HepG2 (cell line): ENCODE results near the gene NUBPL. TPM values are rescaled to one million over a fixed set of nuclear protein-coding genes. Genes with fewer than 3 reads are reported as not detected.
A peak's percentile ranks its signal among the peaks of the same experiment; 100 is the strongest.

Experiments
- ATAC-seq: fragments of 200-7000 bp; cut with Tn5 transposase; 3 replicates; pipeline ENCODE4 v1.9.1; 2020; ENCODE audit warnings: mild to moderate bottlenecking, moderate library complexity
- BruUV-seq: library from RNA; stranded (reverse); fragments of 400-500 nt; replicated peaks from 2 replicates; lab custom pipeline; 2021; lab: Mats Ljungman, UMichigan
- CTCF ChIA-PET: fragments of 300-600 bp; formaldehyde crosslinking; extraction: SDS; loops from one replicate; lab custom pipeline; 2021; ENCODE audit warnings: low total read pairs, inconsistent platforms, low intra/inter-chr PET ratio; lab: Yijun Ruan, JAX
- POLR2A ChIA-PET: fragments of 350-600 bp; sonication (Branson Sonifier 250); formaldehyde crosslinking; loops from one replicate; lab custom pipeline; 2020; ENCODE audit warnings: antibody characterized with exemption, inconsistent platforms; lab: Yijun Ruan, JAX
- DNase-seq: peaks from one replicate; pipeline ENCODE4 v3.0.0-alpha.2; 2015; ENCODE audit warnings: low spot score
- FAIRE-seq: peaks from 3 replicates; lab custom pipeline; 2011; peaks lifted over from hg19 to GRCh38; lab: Jason Lieb, UNC
- H2AFZ ChIP-seq: one replicate; pipeline ENCODE4 v1.6.1; 2011; ENCODE audit warnings: low read length, inconsistent platforms
- H3K27ac ChIP-seq: fragments of 300-600 bp; 3 replicates; pipeline ENCODE4 v1.8.0; 2011; ENCODE audit warnings: mixed run types, mild to moderate bottlenecking, mixed read lengths, low read length, inconsistent platforms; ENCODE audit not compliant: insufficient read depth; ENCODE audit errors: extremely low read length
- H3K27me3 ChIP-seq, 2 experiments: fragments of 200-600 bp in 1 of 2; 2 replicates in 1 of 2; 3 replicates in 1 of 2; pipeline versions ENCODE4 v1.6.0 to v1.8.0; 2011; ENCODE audit warnings: low read length in 2 of 2, mild to moderate bottlenecking in 2 of 2, moderate library complexity in 2 of 2, inconsistent platforms in 1 of 2; ENCODE audit not compliant: insufficient read depth in 2 of 2, control insufficient read depth in 1 of 2
- H3K36me3 ChIP-seq, 2 experiments: fragments of 200-600 bp in 1 of 2; replicated peaks in 1 of 2; 2 replicates in 1 of 2; 3 replicates in 1 of 2; pipeline versions ENCODE4 v1.5.1 to v1.8.0; 2011; ENCODE audit warnings: low read length in 2 of 2, inconsistent platforms in 1 of 2; ENCODE audit not compliant: insufficient read depth in 2 of 2, control insufficient read depth in 1 of 2
- H3K4me1 ChIP-seq: 2 replicates; pipeline ENCODE4 v1.5.1; 2012; ENCODE audit warnings: low read length, inconsistent platforms; ENCODE audit not compliant: insufficient read depth
- H3K4me2 ChIP-seq: 2 replicates; pipeline ENCODE4 v1.6.0; 2011; ENCODE audit warnings: low read depth, low read length, inconsistent platforms
- H3K4me3 ChIP-seq, 3 experiments: fragments of 200-600 bp in 1 of 3; sonication (generic), shearing (Covaris generic) in 1 of 3; replicated peaks in 1 of 3; 2 replicates each; pipeline ENCODE4 v1.5.1; 2011 to 2016; ENCODE audit warnings: low read length in 3 of 3, inconsistent platforms in 2 of 3, low read depth in 2 of 3, mild to moderate bottlenecking in 2 of 3, control low read depth in 1 of 3, mixed read lengths in 1 of 3; ENCODE audit not compliant: insufficient read depth in 1 of 3
- H3K79me2 ChIP-seq: one replicate; pipeline ENCODE4 v1.6.1; 2011; ENCODE audit warnings: low read length, inconsistent platforms; ENCODE audit not compliant: insufficient read depth
- H3K9ac ChIP-seq: 2 replicates; pipeline ENCODE4 v1.6.0; 2011; ENCODE audit warnings: mild to moderate bottlenecking, low read depth, low read length, inconsistent platforms; ENCODE audit not compliant: insufficient read depth
- H3K9me3 ChIP-seq: 2 replicates; pipeline ENCODE4 v1.5.1; 2012; ENCODE audit warnings: mild to moderate bottlenecking, low read length
- H4K20me1 ChIP-seq: 2 replicates; pipeline ENCODE4 v1.6.0; 2011; ENCODE audit warnings: inconsistent platforms, mild to moderate bottlenecking, low read length, moderate library complexity; ENCODE audit not compliant: insufficient read depth
- DMAP1 ChIP-seq: IDR thresholded peaks from 2 replicates; pipeline ENCODE4 v1.6.1; 2016
- FOXO4 ChIP-seq: sonication (generic); formaldehyde crosslinking; conservative IDR thresholded peaks from 2 replicates; pipeline ENCODE4 v1.8.1; 2023; ENCODE audit warnings: missing genetic modification reagents
- MAFF ChIP-seq: IDR thresholded peaks from 2 replicates; pipeline ENCODE4 v1.6.1; 2011; ENCODE audit warnings: low read depth, low read length, improper control_type of control experiment
- MAFK ChIP-seq, 2 experiments: IDR thresholded peaks in 1 of 2; conservative IDR thresholded peaks in 1 of 2; 2 replicates each; pipeline ENCODE4 v1.6.1; 2011; ENCODE audit warnings: improper control_type of control experiment in 2 of 2, low read length in 2 of 2
- PLSCR1 ChIP-seq: sonication (generic); formaldehyde crosslinking; IDR thresholded peaks from 2 replicates; pipeline ENCODE4 v1.5.0; 2020; ENCODE audit warnings: missing genetic modification reagents, mild to moderate bottlenecking, borderline replicate concordance
- SIN3B ChIP-seq: fragments of 150-350 bp; IDR thresholded peaks from 2 replicates; pipeline ENCODE4 v1.6.1; 2014; ENCODE audit warnings: low read length
- WGBS: methylation state at CpG from one replicate; pipeline ENCODE4 v1.1.6; 2017; ENCODE audit warnings: low lambda C conversion rate; 5-methylcytosine and 5-hydroxymethylcytosine counted together
- in situ Hi-C: cut with HindIII; loops from 2 replicates; pipeline ENCODE4 v1.10.0; 2017; ENCODE audit warnings: low pct_unique_long_range_greater_than_20kb; ENCODE audit not compliant: extremely low pct_ligation_motif_present
- intact Hi-C: fragments of 100-400 bp; cut with micrococcal nuclease; formaldehyde crosslinking; loops from one replicate; pipeline ENCODE4 v1.10.0; 2022; ENCODE audit not compliant: unreplicated experiment
- polyA plus RNA-seq, 8 experiments: library from polyadenylated mRNA; depleted of rRNA in 3 of 8; stranded (reverse) in 7 of 8; unstranded in 1 of 8; fragments of >200 nt; fragmentation: Illumina TruSeq in 4 of 8; extraction: Trizol in 4 of 8; gene quantifications; 2 replicates each; pipeline versions ENCODE4 v1.2.1 to v1.2.3, GENCODE V29; 2011 to 2016; ENCODE audit warnings: low read depth in 4 of 8, missing spikeins in 1 of 8, mixed read lengths in 1 of 8; ENCODE audit not compliant: insufficient read depth in 1 of 8
- total RNA-seq, 5 experiments: library from RNA; depleted of rRNA; stranded (reverse); fragments of >200 nt; fragmentation: Illumina TruSeq; extraction: Trizol; gene quantifications; 2 replicates each; pipeline ENCODE4 v1.2.3, GENCODE V29; 2016; ENCODE audit warnings: low read depth in 1 of 5

NUBPL gene
- total and polyA plus RNA-seq, 2 of the 13 experiments (the other 11 are each of a cell fraction or from before 2014, with no cell fraction given), result 21.3 to 44.1 TPM

GRCh38 chr14:31770271-31770670 lies 209.1 kb downstream of the NUBPL start:
- CTCF ChIA-PET, result no interaction called here
- no peak overlapping the region for H3K4me3 ChIP-seq

GRCh38 chr14:31774567-31774966 lies 213.4 kb downstream of the NUBPL start:
- ATAC-seq (no peak), DNase-seq (no peak), FAIRE-seq (no peak)
- no peak overlapping the region for H3K9ac ChIP-seq
- no peaks in the 10 kb centered on the region for H3K27me3 ChIP-seq
- ChIA-PET CTCF (no interaction called here), POLR2A (no interaction called here)
- H3K4me3 ChIP-seq, result no peak overlapping the region
- no peaks in the 10 kb centered on the region for H3K4me1 ChIP-seq
- BruUV-seq, result no TSS peak
- no peak overlapping the region for H2AFZ ChIP-seq
- in situ Hi-C loops, result no loop called here
- peaks cover 4% of the 10 kb centered on the region; the same call in 1 of the 2 replicates for H3K9me3 ChIP-seq
- H3K36me3 ChIP-seq, result no peaks in the 10 kb centered on the region
- WGBS, result 92% methylated on average over 2 of the region's 2 CpGs
- H4K20me1 ChIP-seq, result no peaks in the 10 kb centered on the region
- no peak for TF ChIP-seq SIN3B
- TF ChIP-seq PLSCR1 (CRISPR knock-in tag), result no peak
- TF ChIP-seq FOXO4 (CRISPR knock-in tag), result no peak
- TF ChIP-seq MAFF, result peak; percentile 66
- TF ChIP-seq MAFK (conservative IDR thresholded peaks at IDR 0.05 in 1 of 2, IDR thresholded peaks at IDR 0.05 in 1 of 2; ENCODE audit: low read length in 2 of 2), result peak; percentile 64 to 82
- no peak overlapping the region for H3K4me2 ChIP-seq
- H3K79me2 ChIP-seq, result no peaks in the 10 kb centered on the region
- no peak overlapping the region for H3K27ac ChIP-seq
- intact Hi-C loops, result no loop called here

More at GRCh38 chr14:31770271-31770670, 209.1 kb downstream of the NUBPL start:
- Histone ChIP-seq H4K20me1 (no peaks in the 10 kb centered on the region), H3K79me2 (no peaks in the 10 kb centered on the region), H3K36me3 (no peaks in the 10 kb centered on the region), H3K9me3 (no peaks in the 10 kb centered on the region), H3K9ac (no peak overlapping the region), H3K4me2 (no peak overlapping the region), H3K27me3 (no peaks in the 10 kb centered on the region), H3K4me1 (peaks cover 12% of the 10 kb centered on the region), H2AFZ (no peak overlapping the region), H3K27ac (no peak overlapping the region)
- 98% methylated on average over 4 of the region's 4 CpGs for WGBS
- BruUV-seq, result no TSS peak
- FAIRE-seq, result no peak
- TF ChIP-seq DMAP1 (CRISPR knock-in tag), result no peak
- POLR2A ChIA-PET, result no interaction called here
- ATAC-seq, result no peak
- no peak for DNase-seq
- in situ Hi-C loops (no loop called here), intact Hi-C loops (no loop called here)
